Keratinocyte (primary cell): Measurements from ENCODE around the gene VPS35L. TPM values are rescaled to one million over a fixed set of nuclear protein-coding genes. Genes with fewer than 3 reads are reported as not detected.

ENCODE experiments used
- DNase-seq: peaks from one replicate; pipeline ENCODE4 v3.0.0-alpha.2; 2011; ENCODE audit warnings: low read depth, missing footprints, low spot score
- FAIRE-seq: peaks from 2 replicates; lab custom pipeline; 2011; peaks lifted over from hg19 to GRCh38; lab: Jason Lieb, UNC
- H2AFZ ChIP-seq: 2 replicates; pipeline ENCODE4 v1.6.0; 2012; ENCODE audit warnings: low read length, control low read depth, inconsistent platforms; ENCODE audit not compliant: control insufficient read depth
- H3K27ac ChIP-seq: 2 replicates; pipeline ENCODE4 v1.5.1; 2011; ENCODE audit warnings: low read length; ENCODE audit not compliant: control insufficient read depth, insufficient read depth
- H3K27me3 ChIP-seq: 3 replicates; pipeline ENCODE4 v1.6.0; 2011; ENCODE audit warnings: low read length; ENCODE audit not compliant: control insufficient read depth, insufficient read depth; ENCODE audit errors: extremely low read depth
- H3K36me3 ChIP-seq, 2 experiments: 2 replicates in 1 of 2; 3 replicates in 1 of 2; pipeline ENCODE4 v1.5.1; 2011; ENCODE audit warnings: low read length in 2 of 2, mild to moderate bottlenecking in 1 of 2; ENCODE audit not compliant: control insufficient read depth in 2 of 2, insufficient read depth in 2 of 2; ENCODE audit errors: extremely low read depth in 1 of 2
- H3K4me1 ChIP-seq: 3 replicates; pipeline ENCODE4 v1.5.1; 2011; ENCODE audit warnings: low read length; ENCODE audit not compliant: control insufficient read depth, insufficient read depth; ENCODE audit errors: extremely low read depth
- H3K4me2 ChIP-seq: 3 replicates; pipeline ENCODE4 v1.6.0; 2011; ENCODE audit warnings: low read depth, low read length; ENCODE audit not compliant: control insufficient read depth, insufficient read depth; ENCODE audit errors: extremely low read depth
- H3K4me3 ChIP-seq, 3 experiments: fragments of 200-600 bp in 1 of 3; sonication (generic) in 1 of 3; 2 replicates in 2 of 3; 3 replicates in 1 of 3; pipeline ENCODE4 v1.5.1; 2011 to 2016; ENCODE audit warnings: low read length in 3 of 3, mild to moderate bottlenecking in 3 of 3, control low read depth in 2 of 3, inconsistent platforms in 1 of 3, low read depth in 1 of 3, mixed read lengths in 1 of 3, mixed run types in 1 of 3, moderate library complexity in 1 of 3; ENCODE audit not compliant: control insufficient read depth in 2 of 3, insufficient read depth in 2 of 3; ENCODE audit errors: extremely low read depth in 1 of 3
- H3K79me2 ChIP-seq: 2 replicates; pipeline ENCODE4 v1.6.0; 2012; ENCODE audit warnings: low read length; ENCODE audit not compliant: control insufficient read depth, insufficient read depth
- H3K9ac ChIP-seq: 3 replicates; pipeline ENCODE4 v1.6.0; 2011; ENCODE audit warnings: low read length; ENCODE audit not compliant: control insufficient read depth, insufficient read depth; ENCODE audit errors: extremely low read depth
- H3K9me1 ChIP-seq: 3 replicates; pipeline ENCODE4 v1.6.0; 2011; ENCODE audit warnings: low read length; ENCODE audit not compliant: control insufficient read depth, insufficient read depth; ENCODE audit errors: extremely low read depth
- H3K9me3 ChIP-seq: 2 replicates; pipeline ENCODE4 v1.5.1; 2012; ENCODE audit warnings: low read depth, low read length; ENCODE audit not compliant: control insufficient read depth
- H4K20me1 ChIP-seq: 3 replicates; pipeline ENCODE4 v1.6.0; 2011; ENCODE audit warnings: low read length; ENCODE audit not compliant: control insufficient read depth, insufficient read depth; ENCODE audit errors: extremely low read depth
- EZH2 ChIP-seq: IDR thresholded peaks from one replicate; pipeline ENCODE4 v1.6.1; 2012; ENCODE audit warnings: inconsistent platforms, mild to moderate bottlenecking, low read length, moderate library complexity
- dilution Hi-C: fragments of 300-500 bp; cut with MboI; formaldehyde crosslinking; loops from one replicate; pipeline ENCODE4 v1.7.0; 2020; ENCODE audit warnings: low sequenced_read_pairs; ENCODE audit not compliant: extremely low pct_ligation_motif_present
- polyA plus RNA-seq, 5 experiments: library from polyadenylated mRNA; depleted of rRNA in 3 of 5; stranded (reverse) in 3 of 5; stranded (forward) in 1 of 5; unstranded in 1 of 5; fragments of >200 nt; gene quantifications; 1 replicate in 1 of 5; 2 replicates in 3 of 5; 3 replicates in 1 of 5; pipeline versions ENCODE4 v1.2.1 to v1.2.3, GENCODE V29; 2011 to 2012; ENCODE audit warnings: missing spikeins in 2 of 5, low read depth in 1 of 5, low replicate concordance in 1 of 5
- TF ChIP-seq, protein P1 (sequence below), 3 experiments: IDR thresholded peaks in 1 of 3; conservative IDR thresholded peaks in 1 of 3; optimal IDR thresholded peaks in 1 of 3; 2 replicates in 2 of 3; 3 replicates in 1 of 3; pipeline versions ENCODE3 to v1.5.1; 2011; ENCODE audit warnings: low read length in 3 of 3, mild to moderate bottlenecking in 3 of 3, moderate library complexity in 2 of 3, control low read depth in 1 of 3, inconsistent platforms in 1 of 3; ENCODE audit not compliant: insufficient read depth in 2 of 3; ENCODE audit errors: extremely low read depth in 1 of 3

VPS35L gene
- polyA plus RNA-seq, 1 donor (not counting 4 experiments of a cell fraction or from before 2014, with no cell fraction given) = 22.1 TPM

DNA sequence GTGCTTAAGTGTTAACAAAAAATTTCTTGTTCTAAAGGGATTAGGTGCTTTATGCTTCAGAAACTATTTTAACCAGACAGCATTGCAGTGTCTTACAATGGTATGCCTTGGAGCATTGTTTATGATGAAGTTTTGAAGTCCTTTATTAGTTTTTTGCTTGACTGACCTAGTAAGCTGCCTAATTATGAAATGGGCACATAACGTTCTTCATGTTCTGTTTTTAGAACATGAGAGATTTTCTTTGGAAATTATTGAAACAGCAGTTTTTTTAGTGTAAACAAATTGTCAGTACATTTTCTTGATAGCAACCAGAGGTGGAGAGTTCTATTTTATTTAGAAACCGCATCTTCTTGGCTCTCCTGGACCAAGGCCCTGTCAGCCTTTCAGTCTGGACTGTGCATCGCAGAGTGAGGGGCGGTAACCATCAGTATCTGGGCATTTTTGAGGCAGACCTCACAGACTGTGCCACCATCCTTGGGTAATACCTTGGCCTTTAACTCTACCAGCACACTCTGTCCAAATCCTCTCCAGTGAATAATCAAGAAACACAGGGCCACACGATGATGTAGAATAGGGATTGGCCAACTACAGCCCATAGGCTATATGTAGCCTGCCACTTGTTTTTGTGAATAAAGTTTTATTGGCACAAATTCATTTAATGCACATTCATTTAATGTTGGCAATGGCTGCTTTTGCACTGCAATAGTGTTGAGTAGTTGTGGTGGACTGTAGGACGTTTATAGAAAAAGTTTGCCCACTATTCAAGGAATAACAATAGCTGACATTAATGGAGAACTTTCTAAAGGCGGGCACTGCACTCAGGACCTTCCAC lies 81.1 kb downstream of the VPS35L start:
- no peaks in the 10 kb centered on the region for H3K79me2 ChIP-seq
- no peak overlapping the region for H2AFZ ChIP-seq
- H3K36me3 ChIP-seq = peaks cover 0 to 3% of the 10 kb centered on the region in 2 experiments
- no peak for FAIRE-seq
- dilution Hi-C loops = no loop called here
- peaks cover 4% of the 10 kb centered on the region for H3K4me1 ChIP-seq
- H4K20me1 ChIP-seq = no peaks in the 10 kb centered on the region
- H3K9ac ChIP-seq = no peak overlapping the region
- no peaks in the 10 kb centered on the region for H3K27me3 ChIP-seq
- no peak for TF ChIP-seq EZH2
- TF ChIP-seq, protein P1, sequence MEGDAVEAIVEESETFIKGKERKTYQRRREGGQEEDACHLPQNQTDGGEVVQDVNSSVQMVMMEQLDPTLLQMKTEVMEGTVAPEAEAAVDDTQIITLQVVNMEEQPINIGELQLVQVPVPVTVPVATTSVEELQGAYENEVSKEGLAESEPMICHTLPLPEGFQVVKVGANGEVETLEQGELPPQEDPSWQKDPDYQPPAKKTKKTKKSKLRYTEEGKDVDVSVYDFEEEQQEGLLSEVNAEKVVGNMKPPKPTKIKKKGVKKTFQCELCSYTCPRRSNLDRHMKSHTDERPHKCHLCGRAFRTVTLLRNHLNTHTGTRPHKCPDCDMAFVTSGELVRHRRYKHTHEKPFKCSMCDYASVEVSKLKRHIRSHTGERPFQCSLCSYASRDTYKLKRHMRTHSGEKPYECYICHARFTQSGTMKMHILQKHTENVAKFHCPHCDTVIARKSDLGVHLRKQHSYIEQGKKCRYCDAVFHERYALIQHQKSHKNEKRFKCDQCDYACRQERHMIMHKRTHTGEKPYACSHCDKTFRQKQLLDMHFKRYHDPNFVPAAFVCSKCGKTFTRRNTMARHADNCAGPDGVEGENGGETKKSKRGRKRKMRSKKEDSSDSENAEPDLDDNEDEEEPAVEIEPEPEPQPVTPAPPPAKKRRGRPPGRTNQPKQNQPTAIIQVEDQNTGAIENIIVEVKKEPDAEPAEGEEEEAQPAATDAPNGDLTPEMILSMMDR (optimal IDR thresholded peaks at IDR 0.05 in 1 of 3, IDR thresholded peaks at IDR 0.05 in 1 of 3, conservative IDR thresholded peaks at IDR 0.05 in 1 of 3; ENCODE audit: extremely low read depth in 1 of 3, insufficient read depth in 2 of 3, low read length in 3 of 3) = no peak
- no peak overlapping the region for H3K4me2 ChIP-seq
- H3K4me3 ChIP-seq = no peak overlapping the region
- DNase-seq = no peak
- H3K27ac ChIP-seq = no peak overlapping the region
- no peaks in the 10 kb centered on the region for H3K9me1 ChIP-seq
- no peaks in the 10 kb centered on the region for H3K9me3 ChIP-seq

DNA sequence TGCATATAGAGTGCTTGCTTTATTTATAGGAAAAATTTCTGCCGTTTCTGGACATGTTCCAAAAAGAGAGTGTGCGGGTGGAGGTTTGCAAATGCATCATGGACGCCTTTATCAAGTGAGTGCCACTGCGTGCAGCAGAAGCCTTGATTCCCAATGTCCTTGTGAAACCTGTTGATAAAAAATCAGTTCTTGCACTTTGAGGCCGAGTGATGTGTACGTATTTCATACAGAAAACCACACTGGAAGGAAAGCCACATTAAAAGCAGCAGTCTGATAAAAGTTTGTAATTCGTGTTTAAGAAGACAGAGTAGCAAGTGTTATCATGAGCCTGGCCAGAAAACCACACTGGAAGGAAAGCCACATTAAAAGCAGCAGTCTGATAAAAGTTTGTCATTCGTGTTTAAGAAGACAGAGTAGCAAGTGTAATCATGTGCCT lies 84.5 kb downstream of the VPS35L start:
- no peaks in the 10 kb centered on the region for H3K79me2 ChIP-seq
- no peaks in the 10 kb centered on the region for H3K9me1 ChIP-seq
- TF ChIP-seq, protein P1 (optimal IDR thresholded peaks at IDR 0.05 in 1 of 3, IDR thresholded peaks at IDR 0.05 in 1 of 3, conservative IDR thresholded peaks at IDR 0.05 in 1 of 3; ENCODE audit: extremely low read depth in 1 of 3, insufficient read depth in 2 of 3, low read length in 3 of 3) = no peak
- TF ChIP-seq EZH2 = no peak
- no peaks in the 10 kb centered on the region for H4K20me1 ChIP-seq
- peaks cover 4% of the 10 kb centered on the region for H3K4me1 ChIP-seq
- no peak overlapping the region for H3K4me3 ChIP-seq
- no peaks in the 10 kb centered on the region for H3K27me3 ChIP-seq
- H3K4me2 ChIP-seq = no peak overlapping the region
- DNase-seq (no peak), FAIRE-seq (no peak)
- dilution Hi-C loops = no loop called here
- H3K36me3 ChIP-seq = peaks cover 0 to 7% of the 10 kb centered on the region in 2 experiments
- H3K9me3 ChIP-seq = no peaks in the 10 kb centered on the region
- H2AFZ ChIP-seq = no peak overlapping the region
- H3K9ac ChIP-seq = no peak overlapping the region
- H3K27ac ChIP-seq = no peak overlapping the region
